NCI-H1930 (cell line): Measurements from ENCODE around the gene NECTIN1.

Source experiments
- DNase-seq, 2 experiments: peaks; one replicate each; lab custom pipeline; 2025; lab: John Stamatoyannopoulos, UW

Gene NECTIN1

GRCh38 chr11:119640541-119640940, 88.5 kb downstream of the NECTIN1 start:
- DNase-seq: no peak

DNA sequence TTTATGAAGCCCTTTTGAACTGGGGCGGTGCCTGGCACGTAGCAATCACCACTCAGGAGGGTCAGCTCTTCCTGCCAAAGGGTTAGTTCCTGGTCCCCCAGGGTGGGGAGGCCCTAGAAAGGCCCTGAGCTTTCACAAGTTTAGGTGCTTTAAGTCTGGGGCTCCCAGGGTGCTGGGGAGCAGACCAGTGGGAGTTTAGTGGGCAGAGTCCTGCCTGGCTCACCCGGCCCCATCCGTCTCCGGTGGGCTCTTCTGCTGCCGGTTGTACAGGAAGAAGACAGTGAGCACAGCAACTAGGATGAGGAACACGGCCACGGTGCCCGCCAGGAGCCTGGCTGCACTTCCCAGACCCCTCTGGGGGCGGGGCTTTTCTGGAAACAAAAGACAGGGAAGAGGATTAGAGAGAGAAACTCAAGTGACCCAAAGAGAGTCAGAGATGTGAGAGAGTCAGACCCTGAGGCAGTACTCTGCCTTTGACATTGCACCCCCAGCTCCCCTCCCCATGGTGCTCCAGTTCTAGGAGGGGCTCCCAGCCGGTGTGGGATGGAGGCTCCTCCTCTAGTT, 89.3 kb downstream of the NECTIN1 start:
- no peak for DNase-seq

GRCh38 chr11:119638851-119639250, 90.1 kb downstream of the NECTIN1 start:
- no peak for DNase-seq

DNA sequence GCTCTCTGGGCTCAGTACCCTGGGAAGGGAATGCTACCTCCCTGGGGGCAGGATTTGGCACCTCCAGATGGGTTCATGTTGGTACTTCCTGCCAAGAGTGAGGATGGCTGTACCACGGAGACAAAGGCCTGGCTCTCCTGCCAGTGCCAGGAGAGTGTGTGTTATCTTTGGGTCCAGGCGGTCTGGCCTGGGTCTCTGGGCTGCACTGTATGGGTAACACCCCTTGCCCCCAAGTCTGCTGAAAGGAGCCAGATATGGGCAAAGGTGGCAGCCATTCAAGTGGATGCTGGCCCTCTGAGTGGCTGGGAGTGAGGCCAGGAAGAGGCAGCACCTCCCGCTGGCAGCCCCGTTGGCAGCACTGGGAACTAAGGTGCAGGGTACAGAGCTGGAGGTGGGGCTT, 91.5 kb downstream of the NECTIN1 start:
- DNase-seq: no peak

DNA sequence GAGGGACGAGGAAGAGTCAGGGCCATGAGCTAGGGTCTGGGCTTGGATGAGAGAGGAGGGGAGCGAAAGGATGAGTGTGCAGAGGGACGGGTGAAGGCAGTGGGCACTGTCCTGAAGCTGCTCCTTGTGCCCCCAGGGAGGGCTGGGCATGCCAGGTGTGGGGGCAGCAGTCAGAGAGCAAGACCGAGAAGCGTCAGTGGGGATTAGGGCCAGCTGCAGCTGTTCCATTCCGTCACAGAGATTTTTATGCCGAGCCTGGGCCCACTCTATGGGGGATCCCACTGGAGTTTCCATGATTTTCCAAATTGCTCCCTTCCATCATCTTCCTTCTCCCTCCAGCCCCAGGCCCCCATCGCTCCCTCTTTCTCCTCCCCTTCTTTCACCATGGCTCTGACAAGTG, 93.2 kb downstream of the NECTIN1 start:
- DNase-seq: no peak

DNA sequence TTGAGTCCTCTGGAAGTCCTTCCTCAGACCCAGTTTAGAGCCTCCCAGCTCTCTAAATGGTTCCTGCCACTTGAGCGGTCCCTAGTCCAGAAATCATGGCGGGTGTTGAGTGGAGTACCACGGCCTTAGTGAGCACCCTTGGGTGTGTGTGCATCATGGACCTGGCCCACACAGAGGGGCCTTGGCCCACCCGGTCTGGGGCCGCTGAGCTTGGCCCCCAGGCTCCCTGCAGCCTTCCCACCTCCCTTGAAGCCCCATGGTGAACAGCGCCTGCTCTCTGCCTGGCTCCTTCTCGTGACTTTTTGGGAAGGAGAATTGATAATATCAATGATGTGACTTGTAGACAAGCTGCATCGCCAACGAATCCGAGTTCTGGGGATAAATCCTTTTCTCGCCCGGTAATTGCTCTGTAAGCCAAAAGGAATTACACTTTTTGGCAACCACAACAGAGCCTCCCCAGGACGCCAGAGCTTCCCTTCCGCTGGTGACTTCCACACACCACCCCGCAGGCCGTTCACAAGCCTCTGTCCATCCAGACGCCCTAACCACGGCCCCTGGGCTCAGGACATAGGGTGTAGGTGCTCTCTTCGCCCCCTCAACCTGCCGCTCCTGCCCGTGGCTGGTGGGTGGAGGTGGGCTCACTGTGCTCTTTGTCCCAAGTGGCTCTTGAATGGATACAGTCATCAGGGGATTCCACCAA, 93.8 kb downstream of the NECTIN1 start:
- DNase-seq: no peak

- no peak for DNase-seq
These were observed 94.7 kb downstream of the NECTIN1 start for GRCh38 chr11:119634301-119634700.

DNA sequence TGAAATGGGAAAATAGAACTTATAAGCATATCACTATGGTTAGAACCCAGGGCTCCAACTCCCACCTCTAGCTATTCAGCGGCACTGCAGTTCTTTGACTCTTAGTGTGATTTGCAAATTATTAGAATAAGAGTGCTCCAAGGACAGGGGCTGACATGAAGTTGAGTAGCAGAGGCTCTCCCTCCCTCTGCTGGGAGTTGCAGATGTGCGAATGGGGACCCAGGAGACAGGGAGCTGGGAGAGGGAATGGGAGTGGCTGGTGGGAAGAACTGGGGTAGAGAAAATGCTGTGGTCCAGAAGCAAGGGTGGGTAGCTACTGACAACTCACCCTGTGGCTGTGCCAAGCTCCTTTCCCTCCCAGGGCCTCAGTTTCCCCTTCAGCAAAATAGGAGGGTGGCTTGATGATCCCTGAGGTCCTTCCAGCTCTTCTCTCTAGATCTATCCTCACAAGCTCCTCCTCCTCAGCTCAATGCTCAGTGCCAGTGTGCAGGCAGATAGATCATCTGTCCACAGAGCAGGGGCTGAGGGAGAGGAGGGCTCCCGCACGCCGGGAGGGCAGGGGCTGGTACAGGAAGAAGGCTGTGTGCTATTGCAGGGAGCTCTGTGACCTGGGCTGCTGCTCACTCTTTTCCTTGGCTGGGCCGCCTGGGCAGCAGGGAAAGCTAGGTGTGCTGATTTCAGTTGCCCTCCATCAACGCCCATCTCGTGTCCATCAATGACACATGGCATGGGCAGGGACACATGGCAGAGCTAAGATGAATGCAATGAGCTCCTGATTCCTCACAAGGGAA, 99.0 kb downstream of the NECTIN1 start:
- no peak for DNase-seq

GRCh38 chr11:119629085-119629484, 99.9 kb downstream of the NECTIN1 start:
- no peak for DNase-seq

GRCh38 chr11:119627286-119627685, 101.7 kb downstream of the NECTIN1 start:
- no peak for DNase-seq

DNA sequence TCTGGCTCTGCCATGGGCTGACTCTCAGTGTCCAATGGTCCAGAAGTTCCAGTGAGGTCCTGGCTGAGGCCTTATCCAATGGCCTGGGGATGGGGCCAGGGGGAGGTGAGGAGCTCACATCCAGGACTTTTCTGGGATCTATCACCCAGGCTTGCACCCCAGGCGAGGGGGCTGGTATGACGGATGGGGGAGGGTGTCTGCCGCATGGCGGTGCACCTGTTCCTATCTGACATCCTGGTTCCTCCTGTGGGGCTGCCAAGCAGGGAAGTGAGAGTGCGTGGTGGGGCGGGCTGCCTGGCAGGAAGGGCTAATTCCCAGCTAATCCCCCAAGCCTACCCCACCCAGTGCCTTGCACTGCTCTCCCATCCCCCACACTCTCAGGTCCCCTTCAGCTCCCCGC, 102.1 kb downstream of the NECTIN1 start:
- no peak for DNase-seq

GRCh38 chr11:119626197-119626841, 102.7 kb downstream of the NECTIN1 start:
- no peak for DNase-seq

DNA sequence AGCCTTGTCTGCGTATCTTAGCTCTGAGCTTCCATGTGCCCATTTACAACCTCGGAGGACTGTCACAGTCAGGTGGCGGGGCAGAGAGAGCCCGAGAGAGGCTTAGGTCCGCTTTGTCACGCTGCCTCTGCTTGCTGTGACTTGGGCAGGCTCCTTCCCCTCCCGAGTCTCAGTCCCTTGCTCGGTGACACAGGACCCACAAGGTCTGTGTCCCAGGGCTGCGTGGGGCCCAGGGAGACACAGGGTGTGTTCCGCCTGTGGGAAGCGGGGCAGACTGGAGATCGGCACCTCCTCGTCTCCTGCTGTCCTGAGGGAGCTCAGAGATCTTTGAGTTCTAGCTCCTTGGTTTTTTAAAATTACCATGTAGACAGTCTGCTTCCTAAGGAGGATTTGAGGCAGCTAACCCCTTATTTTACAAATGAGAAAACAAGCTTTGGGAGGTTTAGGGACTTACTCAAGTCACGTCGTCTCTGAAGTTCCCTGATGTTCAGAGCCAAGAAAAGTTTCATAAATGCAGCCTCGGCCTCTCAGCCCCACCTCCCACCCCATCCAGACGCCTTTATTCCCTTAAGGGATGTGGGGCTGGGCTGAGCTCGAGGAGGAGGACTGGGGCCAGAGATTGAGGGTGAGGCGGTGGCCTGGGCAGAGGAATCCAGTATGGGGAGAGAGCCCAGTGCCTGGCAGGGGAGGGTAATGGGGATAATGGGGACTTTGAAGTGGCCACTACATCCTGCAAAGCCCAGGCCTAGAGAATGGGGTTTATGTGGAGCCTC, 103.6 kb downstream of the NECTIN1 start:
- DNase-seq: no peak

DNA sequence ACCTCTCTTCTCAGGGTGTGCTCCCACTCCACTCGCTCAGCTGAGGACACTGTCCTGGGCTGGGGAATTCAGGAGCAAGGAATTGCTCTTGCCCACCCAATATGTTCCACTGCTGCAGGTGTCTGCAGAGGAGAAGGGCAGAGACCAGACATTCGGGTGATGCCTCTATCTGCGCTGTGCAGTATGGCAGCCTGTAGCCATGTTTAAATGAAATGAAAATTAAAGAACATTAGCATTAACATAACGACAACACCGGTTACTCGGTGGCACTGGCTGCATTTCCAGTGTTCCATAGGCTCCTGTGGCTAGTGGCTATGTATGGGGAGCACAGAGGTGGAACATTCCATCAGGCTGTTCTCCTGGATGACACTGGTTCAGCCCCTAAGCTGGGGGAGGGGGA, 104.4 kb downstream of the NECTIN1 start:
- no peak for DNase-seq

- no peak for DNase-seq
These were observed 104.8 kb downstream of the NECTIN1 start for GRCh38 chr11:119624102-119624615.

- DNase-seq: no peak
These were observed 105.3 kb downstream of the NECTIN1 start for GRCh38 chr11:119623682-119624081.

DNA sequence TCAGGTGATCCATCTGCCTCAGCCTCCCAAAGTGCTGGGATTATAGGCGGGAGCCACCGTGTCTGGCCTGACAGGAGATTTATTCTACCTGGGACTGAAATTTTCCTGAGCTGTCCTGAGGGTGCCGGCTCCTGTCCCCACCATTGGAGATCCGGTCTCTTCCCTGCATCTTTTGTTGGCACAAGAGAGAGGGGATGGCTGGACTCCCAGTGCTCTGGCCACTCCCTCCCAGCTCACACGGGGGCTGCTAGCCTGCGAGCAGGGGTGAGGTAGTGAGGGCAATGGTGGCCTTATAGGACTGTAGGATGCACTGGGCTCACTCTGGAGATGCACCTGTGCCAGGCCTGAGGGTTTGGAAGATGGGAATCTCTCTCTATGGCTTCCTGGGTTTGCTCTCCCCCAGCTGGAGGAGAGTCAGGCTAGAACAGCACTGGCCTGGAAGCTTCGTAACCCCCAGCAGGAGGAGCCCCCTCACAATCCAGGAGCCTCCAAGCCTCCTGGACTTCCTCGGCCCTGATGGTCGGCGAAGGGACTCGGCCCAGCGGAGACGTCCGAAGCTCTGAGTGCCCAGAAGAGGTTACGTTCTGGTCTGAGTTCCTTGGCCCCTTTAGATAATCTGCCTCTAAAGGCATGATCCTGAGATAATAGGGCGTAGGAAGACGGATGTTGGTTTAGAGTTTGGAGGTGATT, 106.4 kb downstream of the NECTIN1 start:
- no peak for DNase-seq

DNA sequence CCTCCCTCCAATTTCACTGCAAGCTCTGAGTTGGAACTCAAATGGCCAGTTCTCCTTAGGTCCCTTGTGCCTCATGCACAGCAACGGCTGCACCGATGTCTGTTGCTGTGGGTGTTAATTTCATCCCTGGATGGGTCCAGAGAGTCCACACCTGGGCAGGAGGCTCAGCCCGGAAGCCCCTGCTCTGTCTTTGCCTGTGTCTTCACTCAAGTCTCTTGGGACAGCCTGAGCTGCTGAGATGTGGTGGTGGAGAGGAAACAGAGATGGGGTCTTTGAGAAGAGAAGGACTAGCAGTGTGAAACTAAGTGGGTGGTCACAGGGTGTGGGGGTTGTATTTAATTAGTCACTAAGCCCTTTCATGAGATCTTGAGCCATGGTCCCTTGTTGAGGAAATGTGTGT, 109.3 kb downstream of the NECTIN1 start:
- DNase-seq: no peak

GRCh38 chr11:119618208-119618909, 110.6 kb downstream of the NECTIN1 start:
- DNase-seq: no peak

DNA sequence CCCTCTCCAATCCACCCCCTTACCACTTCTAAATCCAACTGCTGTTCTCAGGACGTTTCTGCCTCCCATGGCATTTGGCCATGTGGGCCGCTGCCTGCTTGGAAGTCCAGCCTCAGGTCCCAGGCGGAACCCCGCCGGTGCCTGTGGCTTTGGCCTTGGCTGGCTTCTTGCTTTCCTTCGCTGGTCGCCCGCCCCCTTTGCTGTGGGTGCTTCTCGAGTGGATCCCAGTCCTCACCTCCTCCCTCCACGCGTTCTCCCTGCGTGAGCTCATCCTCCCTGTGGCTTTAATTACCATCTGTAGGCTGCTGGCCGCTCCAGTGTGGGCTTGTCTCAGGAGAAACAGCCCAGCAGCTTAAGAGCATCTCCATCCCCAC, 111.7 kb downstream of the NECTIN1 start:
- DNase-seq: no peak
